Stimulated activated naive CD8-positive, alpha-beta T cell treated with anti-CD3 and anti-CD28 coated beads, Interleukin-15, amount 100 ng/mL, for 72 hours (primary cell): ENCODE results near the gene IL2RA.
"Not testable (repeated sequence)": the region's sequence is repeated elsewhere in the genome, so short reads cannot be mapped to it uniquely, and the experiment has no call there.

Experiments used
- ATAC-seq: fragments of 150-1000 bp; cut with Tn5 transposase; 2 replicates; pipeline ENCODE4 v1.10.0; 2021; ENCODE audit warnings: mild to moderate bottlenecking, moderate library complexity
- DNase-seq, 2 donors: peaks; one replicate each; pipeline ENCODE4 v3.0.0; 2021 to 2022
- H3K27ac Mint-ChIP-seq, 2 donors: one replicate each; pipeline ENCODE4 v1.8.0; 2022; ENCODE audit warnings: mild to moderate bottlenecking in 2 of 2, mixed read lengths in 2 of 2, moderate library complexity in 2 of 2
- H3K27me3 Mint-ChIP-seq: one replicate; pipeline ENCODE4 v1.8.0; 2022; ENCODE audit warnings: mixed read lengths
- H3K4me1 Mint-ChIP-seq: one replicate; pipeline ENCODE4 v1.8.0; 2022; ENCODE audit warnings: mild to moderate bottlenecking, mixed read lengths
- H3K4me3 Mint-ChIP-seq, 2 donors: one replicate each; pipeline ENCODE4 v1.8.0; 2022; ENCODE audit warnings: mild to moderate bottlenecking in 2 of 2, mixed read lengths in 2 of 2, moderate library complexity in 1 of 2
- H3K9me3 Mint-ChIP-seq, 2 donors: one replicate each; pipeline ENCODE4 v1.8.0; 2022; ENCODE audit warnings: mixed read lengths in 2 of 2

The IL2RA gene

GRCh38 chr10:6070660-6071059 is 8.5 kb upstream of the IL2RA start:
- no peaks in the 10 kb centered on the region for H3K27me3 Mint-ChIP-seq
- ATAC-seq: peak; percentile 63
- no peaks in the 10 kb centered on the region for H3K9me3 Mint-ChIP-seq
- H3K27ac Mint-ChIP-seq: peak overlapping the region; percentile 97 to 98
- peak in 1 of 2 donors; percentile 85 for DNase-seq
- H3K4me3 Mint-ChIP-seq: peak overlapping the region; percentile 80 to 85
- H3K4me1 Mint-ChIP-seq: peaks cover 96% of the 10 kb centered on the region

- peaks cover 95% of the 10 kb centered on the region for H3K4me1 Mint-ChIP-seq
- no peaks in the 10 kb centered on the region for H3K9me3 Mint-ChIP-seq
- ATAC-seq (peak; percentile 52), DNase-seq (peak in 1 of 2 donors; percentile 66)
- no peaks in the 10 kb centered on the region for H3K27me3 Mint-ChIP-seq
- peak overlapping the region; percentile 80 to 85 for H3K4me3 Mint-ChIP-seq
- H3K27ac Mint-ChIP-seq: peak overlapping the region; percentile 97 to 98
Observed at GRCh38 chr10:6069081-6069931, 7.1 kb upstream of the IL2RA start.

GRCh38 chr10:6068422-6068821 is 6.3 kb upstream of the IL2RA start:
- no peaks in the 10 kb centered on the region for H3K27me3 Mint-ChIP-seq
- H3K4me1 Mint-ChIP-seq: peaks cover 87% of the 10 kb centered on the region
- H3K4me3 Mint-ChIP-seq: peak overlapping the region; percentile 80 to 85
- peak overlapping the region; percentile 95 to 98 for H3K27ac Mint-ChIP-seq
- no peaks in the 10 kb centered on the region for H3K9me3 Mint-ChIP-seq
- ATAC-seq: peak; percentile 58
- peak in 1 of 2 donors; percentile 61 for DNase-seq

- ATAC-seq: no peak
- Mint-ChIP-seq H3K4me1 (peaks cover 83% of the 10 kb centered on the region), H3K27me3 (no peaks in the 10 kb centered on the region), H3K27ac (peak overlapping the region; percentile 72 to 95), H3K9me3 (no peaks in the 10 kb centered on the region), H3K4me3 (peak overlapping the region; percentile 80 to 85)
- DNase-seq: no peak
Observed at GRCh38 chr10:6068006-6068405, 5.8 kb upstream of the IL2RA start.

- H3K4me1 Mint-ChIP-seq: peaks cover 84% of the 10 kb centered on the region
- H3K27ac Mint-ChIP-seq: peak overlapping the region in 1 of 2 donors; percentile 80
- ATAC-seq (no peak), DNase-seq (no peak)
- peak overlapping the region; percentile 80 to 85 for H3K4me3 Mint-ChIP-seq
- H3K9me3 Mint-ChIP-seq: no peaks in the 10 kb centered on the region
- no peaks in the 10 kb centered on the region for H3K27me3 Mint-ChIP-seq
Observed at GRCh38 chr10:6067457-6067856, 5.3 kb upstream of the IL2RA start.

- ATAC-seq (peak; percentile 3), DNase-seq (no peak)
- H3K4me3 Mint-ChIP-seq: peak overlapping the region; percentile 55 to 75
- H3K9me3 Mint-ChIP-seq: no peaks in the 10 kb centered on the region
- peaks cover 70% of the 10 kb centered on the region for H3K4me1 Mint-ChIP-seq
- H3K27me3 Mint-ChIP-seq: no peaks in the 10 kb centered on the region
- H3K27ac Mint-ChIP-seq: peak overlapping the region; percentile 79 to 87
Observed at GRCh38 chr10:6065835-6066234, 3.7 kb upstream of the IL2RA start.

GRCh38 chr10:6065406-6065805 is 3.2 kb upstream of the IL2RA start:
- Mint-ChIP-seq H3K9me3 (no peaks in the 10 kb centered on the region), H3K4me3 (peak overlapping the region; percentile 55 to 75), H3K27me3 (no peaks in the 10 kb centered on the region), H3K4me1 (peaks cover 66% of the 10 kb centered on the region), H3K27ac (peak overlapping the region; percentile 79 to 87)
- peak in 1 of 2 donors; percentile 66 for DNase-seq
- ATAC-seq: peak; percentile 22

- peak overlapping the region in 1 of 2 donors; percentile 87 for H3K27ac Mint-ChIP-seq
- DNase-seq, ATAC-seq, H3K27me3 Mint-ChIP-seq, H3K9me3 Mint-ChIP-seq: not testable (repeated sequence)
- peak overlapping the region in 1 of 2 donors; percentile 75 for H3K4me3 Mint-ChIP-seq
- peaks cover 59% of the 10 kb centered on the region for H3K4me1 Mint-ChIP-seq
Observed at GRCh38 chr10:6064726-6065125, 2.6 kb upstream of the IL2RA start.

GRCh38 chr10:6064119-6064518 is 2.0 kb upstream of the IL2RA start:
- H3K27ac Mint-ChIP-seq: peak overlapping the region in 1 of 2 donors; percentile 60
- peak overlapping the region in 1 of 2 donors; percentile 75 for H3K4me3 Mint-ChIP-seq
- H3K4me1 Mint-ChIP-seq: peaks cover 53% of the 10 kb centered on the region

GRCh38 chr10:6061056-6061455 is 1.1 kb downstream of the IL2RA start:
- Mint-ChIP-seq H3K27me3 (no peaks in the 10 kb centered on the region), H3K4me3 (peak overlapping the region; percentile 95 to 97), H3K27ac (peak overlapping the region; percentile 89 to 100), H3K4me1 (peaks cover 45% of the 10 kb centered on the region), H3K9me3 (no peaks in the 10 kb centered on the region)
- DNase-seq: no peak
- no peak for ATAC-seq

More at GRCh38 chr10:6064119-6064518, 2.0 kb upstream of the IL2RA start:
- no peaks in the 10 kb centered on the region for H3K27me3 Mint-ChIP-seq
- DNase-seq (no peak), ATAC-seq (no peak)
- no peaks in the 10 kb centered on the region for H3K9me3 Mint-ChIP-seq

- Mint-ChIP-seq H3K27me3 (no peaks in the 10 kb centered on the region), H3K9me3 (no peaks in the 10 kb centered on the region), H3K4me3 (peak overlapping the region; percentile 95 to 97), H3K27ac (peak overlapping the region; percentile 100), H3K4me1 (peaks cover 39% of the 10 kb centered on the region)
- ATAC-seq (no peak), DNase-seq (no peak)
Observed at GRCh38 chr10:6059506-6059905, 2.7 kb downstream of the IL2RA start.

- H3K9me3 Mint-ChIP-seq: no peaks in the 10 kb centered on the region
- peaks cover 45% of the 10 kb centered on the region for H3K4me1 Mint-ChIP-seq
- ATAC-seq: peak; percentile 62
Observed at GRCh38 chr10:6058682-6059475, 3.3 kb downstream of the IL2RA start.

GRCh38 chr10:6056411-6057135 is 5.6 kb downstream of the IL2RA start:
- no peak for ATAC-seq
- DNase-seq: peak in 1 of 2 donors; percentile 0
- peak overlapping the region; percentile 95 to 97 for H3K4me3 Mint-ChIP-seq
- H3K27me3 Mint-ChIP-seq: no peaks in the 10 kb centered on the region
- H3K4me1 Mint-ChIP-seq: peaks cover 55% of the 10 kb centered on the region
- H3K27ac Mint-ChIP-seq: peak overlapping the region; percentile 100
- H3K9me3 Mint-ChIP-seq: no peaks in the 10 kb centered on the region

More at GRCh38 chr10:6058682-6059475, 3.3 kb downstream of the IL2RA start:
- Mint-ChIP-seq H3K4me3 (peak overlapping the region; percentile 95 to 97), H3K27ac (peak overlapping the region; percentile 100), H3K27me3 (no peaks in the 10 kb centered on the region)
- peak in 1 of 2 donors; percentile 52 for DNase-seq

- Mint-ChIP-seq H3K27me3 (no peaks in the 10 kb centered on the region), H3K27ac (peak overlapping the region; percentile 100), H3K4me1 (peaks cover 60% of the 10 kb centered on the region), H3K4me3 (peak overlapping the region; percentile 95 to 97), H3K9me3 (no peaks in the 10 kb centered on the region)
- ATAC-seq: no peak
- DNase-seq: no peak
Observed at GRCh38 chr10:6055929-6056328, 6.2 kb downstream of the IL2RA start.

GRCh38 chr10:6054884-6055283 is 7.3 kb downstream of the IL2RA start:
- peak overlapping the region; percentile 45 to 91 for H3K27ac Mint-ChIP-seq
- peaks cover 70% of the 10 kb centered on the region for H3K4me1 Mint-ChIP-seq
- DNase-seq (peak in 1 of 2 donors; percentile 1), ATAC-seq (no peak)
- peak overlapping the region; percentile 80 for H3K4me3 Mint-ChIP-seq
- H3K27me3 Mint-ChIP-seq: no peaks in the 10 kb centered on the region
- no peaks in the 10 kb centered on the region for H3K9me3 Mint-ChIP-seq
